GM12874 (cell line): ENCODE results near the gene SIT1.

Source experiments
- CTCF ChIP-seq: IDR thresholded peaks from 2 replicates; pipeline ENCODE4 v1.5.1; 2011; ENCODE audit warnings: low read depth, mild to moderate bottlenecking, control low read depth, low read length, moderate library complexity; ENCODE audit not compliant: insufficient read depth

Gene SIT1

DNA sequence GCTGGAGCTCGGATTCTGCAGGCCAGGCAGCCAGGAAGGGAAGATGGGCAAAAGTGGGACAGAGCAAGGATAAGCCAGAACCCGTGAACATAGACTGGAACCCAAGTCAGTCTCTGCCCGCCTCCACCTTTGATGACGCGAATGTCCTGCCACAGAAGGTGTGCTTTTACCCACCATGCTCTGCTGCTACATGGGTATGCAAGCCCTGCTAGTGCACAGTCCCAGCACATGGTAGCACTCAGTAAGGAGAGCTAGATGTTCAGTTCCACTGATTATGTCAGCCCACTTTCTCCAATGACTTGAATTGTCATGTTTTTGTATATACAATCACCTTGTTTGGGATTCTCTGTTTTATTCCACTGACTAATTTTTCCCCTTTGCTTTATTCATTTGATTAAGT lies 21.1 kb downstream of the SIT1 start:
- no peak for TF ChIP-seq CTCF

- no peak for TF ChIP-seq CTCF
Observed at GRCh38 chr9:35628389-35628991, 22.2 kb downstream of the SIT1 start.

DNA sequence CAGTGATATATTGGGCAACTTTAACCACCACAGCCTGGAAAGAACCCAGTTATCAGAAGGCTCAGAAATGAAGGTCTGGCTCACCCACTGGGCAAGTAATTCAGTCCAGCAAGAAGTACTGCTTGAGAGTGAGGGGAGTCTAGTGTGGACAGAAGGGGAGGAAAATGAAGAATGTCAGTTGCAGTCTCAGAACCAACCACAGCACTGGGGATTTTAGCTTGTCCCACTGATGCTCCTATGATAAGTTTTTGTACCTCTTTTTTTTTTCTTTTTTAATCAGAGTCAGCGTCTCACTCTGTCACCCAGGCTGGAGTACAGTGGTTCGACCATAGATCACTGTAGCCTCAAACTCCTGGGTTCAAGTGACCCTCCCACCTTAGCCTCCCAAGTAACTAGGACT lies 23.2 kb downstream of the SIT1 start:
- no peak for TF ChIP-seq CTCF

DNA sequence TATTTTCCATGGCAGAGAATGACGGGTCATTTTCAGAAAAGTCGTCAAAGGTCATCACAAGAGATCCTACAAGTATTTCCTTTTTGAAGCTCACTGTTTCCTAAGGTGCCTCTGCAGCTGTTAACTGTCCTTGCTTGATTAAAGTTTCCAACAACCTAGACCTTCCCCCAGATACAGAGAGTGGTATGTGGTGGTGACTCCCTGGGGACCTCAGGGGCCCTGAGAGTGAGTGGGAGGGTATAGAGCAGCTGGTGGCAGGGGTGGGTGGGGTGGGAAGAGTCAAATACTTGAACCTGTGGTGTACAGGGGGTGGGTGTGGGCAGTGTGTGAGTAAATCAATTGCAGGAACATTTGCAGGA lies 31.0 kb downstream of the SIT1 start:
- TF ChIP-seq CTCF, result no peak

- TF ChIP-seq CTCF, result no peak
Observed at GRCh38 chr9:35618854-35619799, 31.6 kb downstream of the SIT1 start.

DNA sequence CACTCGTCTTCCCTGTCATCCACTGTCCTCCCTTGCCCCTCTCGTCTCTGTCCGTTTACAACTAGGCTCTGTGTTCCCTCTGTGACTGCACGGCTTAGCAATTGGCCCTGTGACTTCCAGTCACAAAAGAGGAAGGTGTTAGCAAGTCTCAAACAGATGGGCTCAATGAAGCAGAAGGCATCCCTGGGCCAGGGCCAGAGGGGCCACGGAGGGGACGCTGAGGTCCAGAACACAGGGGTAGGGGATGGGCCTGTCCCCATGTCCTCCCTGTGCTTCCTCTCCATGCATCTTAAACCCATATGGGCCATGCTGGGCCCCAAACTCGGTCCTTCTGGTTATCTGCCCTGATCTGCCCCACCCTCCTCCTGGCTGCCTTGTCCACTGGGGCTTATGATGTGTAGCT lies 32.4 kb downstream of the SIT1 start, which contains the start of gene CD72:
TSS of gene CD72 (minus strand) at position 89 of the 403 bp plus-strand sequence. CDS start 110 bp downstream, outside the sequence.
- TF ChIP-seq CTCF, result no peak

- no peak for TF ChIP-seq CTCF
Observed at GRCh38 chr9:35617548-35617947, 33.2 kb downstream of the SIT1 start.
